GM19455 (cell line): ENCODE results near the gene ANKRD29.
"Not testable (repeated sequence)": the region's sequence is repeated elsewhere in the genome, so short reads cannot be mapped to it uniquely, and the experiment has no call there.

ENCODE experiments used
- ATAC-seq: cut with Tn5 transposase; IDR thresholded peaks from one replicate; pipeline ENCODE4 v1.9.1; 2021; ENCODE audit not compliant: unreplicated experiment

The ANKRD29 gene

GRCh38 chr18:23617412-23618014, 45.2 kb downstream of the ANKRD29 start:
- ATAC-seq: no peak

GRCh38 chr18:23616258-23616657, 46.5 kb downstream of the ANKRD29 start:
- no peak for ATAC-seq

GRCh38 chr18:23614891-23615290, 47.8 kb downstream of the ANKRD29 start:
- ATAC-seq: no peak

- ATAC-seq: no peak
Measured at GRCh38 chr18:23614413-23614812, 48.3 kb downstream of the ANKRD29 start.

- not testable (repeated sequence) for ATAC-seq
Measured at GRCh38 chr18:23613091-23613475, 49.6 kb downstream of the ANKRD29 start.

GRCh38 chr18:23612434-23613090, 50.1 kb downstream of the ANKRD29 start:
- no peak for ATAC-seq

GRCh38 chr18:23609390-23610023, 53.2 kb downstream of the ANKRD29 start:
- no peak for ATAC-seq

GRCh38 chr18:23608211-23608610, 54.5 kb downstream of the ANKRD29 start:
- ATAC-seq: no peak

- ATAC-seq: no peak
Measured at GRCh38 chr18:23605941-23606340, 56.8 kb downstream of the ANKRD29 start.

GRCh38 chr18:23599809-23600208, 62.9 kb downstream of the ANKRD29 start:
- ATAC-seq: no peak

- no peak for ATAC-seq
Measured at GRCh38 chr18:23596183-23596582, 66.5 kb downstream of the ANKRD29 start.

- no peak for ATAC-seq
Measured at GRCh38 chr18:23595591-23595990, 67.1 kb downstream of the ANKRD29 start.

GRCh38 chr18:23593720-23594119, 69.0 kb downstream of the ANKRD29 start:
- no peak for ATAC-seq

GRCh38 chr18:23592911-23593310, 69.8 kb downstream of the ANKRD29 start:
- ATAC-seq: no peak

- ATAC-seq: no peak
Measured at GRCh38 chr18:23591011-23591410, 71.7 kb downstream of the ANKRD29 start.

GRCh38 chr18:23588836-23589560, 73.7 kb downstream of the ANKRD29 start:
- ATAC-seq: no peak

GRCh38 chr18:23587220-23587642, 75.5 kb downstream of the ANKRD29 start:
- ATAC-seq: no peak

- peak; percentile 86 for ATAC-seq
Measured at GRCh38 chr18:23586249-23587196, 76.2 kb downstream of the ANKRD29 start, which contains the start of gene NPC1. Gene NPC1 (minus strand): TSS chr18:23586506. CDS start chr18:23586343, 163 bp downstream.

GRCh38 chr18:23585897-23586248, 76.8 kb downstream of the ANKRD29 start:
- peak; percentile 38 for ATAC-seq

GRCh38 chr18:23585007-23585871, 77.5 kb downstream of the ANKRD29 start:
- no peak for ATAC-seq
